CD14-positive monocyte (primary cell): ENCODE data around the gene PLXDC1. TPM values are rescaled to one million over a fixed set of nuclear protein-coding genes. Genes with fewer than 3 reads are reported as not detected.
"Not testable (repeated sequence)": the region's sequence is repeated elsewhere in the genome, so short reads cannot be mapped to it uniquely, and the experiment has no call there.

ENCODE experiments used
- DNase-seq, 3 donors: peaks; one replicate each; pipeline ENCODE4 v3.0.0-alpha.2; 2011 to 2022
- H2AFZ ChIP-seq: 2 replicates; pipeline ENCODE4 v1.6.0; 2012; ENCODE audit warnings: mild to moderate bottlenecking, low read depth, low read length, inconsistent platforms; ENCODE audit not compliant: insufficient read depth, poor library complexity, severe bottlenecking
- H3K27ac ChIP-seq, 2 donors: 1 replicate in 1 of 2; 2 replicates in 1 of 2; pipeline ENCODE4 v1.5.1; 2012 to 2013; ENCODE audit warnings: low read length in 2 of 2, control low read depth in 1 of 2, inconsistent platforms in 1 of 2, low read depth in 1 of 2, mild to moderate bottlenecking in 1 of 2
- H3K27me3 ChIP-seq, 2 donors: one replicate each; pipeline versions ENCODE4 v1.6.0 to v1.6.1; 2011 to 2013; ENCODE audit warnings: low read length in 2 of 2; ENCODE audit not compliant: control insufficient read depth in 2 of 2, insufficient read depth in 2 of 2
- H3K36me3 ChIP-seq, 2 donors: replicated peaks in 1 of 2; 1 replicate in 1 of 2; 2 replicates in 1 of 2; pipeline versions ENCODE4 v1.5.1 to v1.6.1; 2012 to 2013; ENCODE audit warnings: low read length in 2 of 2, control low read depth in 1 of 2, inconsistent platforms in 1 of 2, mild to moderate bottlenecking in 1 of 2; ENCODE audit not compliant: insufficient read depth in 2 of 2, control insufficient read depth in 1 of 2
- H3K4me1 ChIP-seq, 2 donors: 1 replicate in 1 of 2; 2 replicates in 1 of 2; pipeline versions ENCODE4 v1.5.1 to v1.6.1; 2012 to 2013; ENCODE audit warnings: low read length in 2 of 2, control low read depth in 1 of 2, inconsistent platforms in 1 of 2, mild to moderate bottlenecking in 1 of 2, moderate library complexity in 1 of 2; ENCODE audit not compliant: insufficient read depth in 2 of 2, control insufficient read depth in 1 of 2
- H3K4me2 ChIP-seq: replicated peaks from 2 replicates; pipeline ENCODE3; 2012; ENCODE audit warnings: low read length, moderate library complexity, mild to moderate bottlenecking; ENCODE audit not compliant: poor library complexity, severe bottlenecking; ENCODE audit errors: extremely low read depth
- H3K4me3 ChIP-seq, 3 experiments: fragments of 200-600 bp in 1 of 3; sonication (generic) in 1 of 3; replicated peaks in 1 of 3; 1 replicate in 2 of 3; 2 replicates in 1 of 3; pipeline ENCODE4 v1.5.1; 2011 to 2013; ENCODE audit warnings: low read length in 3 of 3, mild to moderate bottlenecking in 3 of 3, control low read depth in 2 of 3, low read depth in 2 of 3, inconsistent platforms in 1 of 3, moderate library complexity in 1 of 3
- H3K79me2 ChIP-seq: 2 replicates; pipeline ENCODE4 v1.6.0; 2012; ENCODE audit warnings: mild to moderate bottlenecking, control low read depth, inconsistent platforms, low read length, moderate library complexity; ENCODE audit not compliant: insufficient read depth
- H3K9ac ChIP-seq: 2 replicates; pipeline ENCODE4 v1.6.0; 2017; ENCODE audit warnings: low read length, mild to moderate bottlenecking; ENCODE audit not compliant: insufficient read depth, poor library complexity, severe bottlenecking
- H3K9me3 ChIP-seq, 2 donors: replicated peaks in 1 of 2; 1 replicate in 1 of 2; 2 replicates in 1 of 2; pipeline versions ENCODE4 v1.5.1 to v1.6.1; 2012 to 2013; ENCODE audit warnings: low read length in 2 of 2, control low read depth in 1 of 2; ENCODE audit not compliant: control insufficient read depth in 1 of 2, insufficient read depth in 1 of 2
- H4K20me1 ChIP-seq: 2 replicates; pipeline ENCODE4 v1.6.0; 2012; ENCODE audit warnings: mild to moderate bottlenecking, low read length, control low read depth, moderate library complexity; ENCODE audit not compliant: insufficient read depth
- H3K27ac Mint-ChIP-seq, 7 donors: one replicate each; pipeline ENCODE4 v1.8.0; 2020; ENCODE audit warnings: mild to moderate bottlenecking in 7 of 7, mixed read lengths in 7 of 7, moderate library complexity in 6 of 7, inconsistent platforms in 2 of 7
- H3K27me3 Mint-ChIP-seq, 3 donors: one replicate each; pipeline ENCODE4 v1.8.0; 2021 to 2022; ENCODE audit warnings: low read depth in 3 of 3, mild to moderate bottlenecking in 3 of 3, mixed read lengths in 3 of 3, moderate library complexity in 3 of 3, inconsistent platforms in 1 of 3
- H3K36me3 Mint-ChIP-seq, 2 donors: one replicate each; pipeline ENCODE4 v1.8.0; 2020; ENCODE audit warnings: mixed read lengths in 2 of 2, inconsistent platforms in 1 of 2, mild to moderate bottlenecking in 1 of 2
- H3K4me1 Mint-ChIP-seq: one replicate; pipeline ENCODE4 v1.8.0; 2020; ENCODE audit warnings: mild to moderate bottlenecking, mixed read lengths
- H3K4me3 Mint-ChIP-seq, 2 donors: one replicate each; pipeline ENCODE4 v1.8.0; 2020; ENCODE audit warnings: mild to moderate bottlenecking in 2 of 2, mixed read lengths in 2 of 2, moderate library complexity in 1 of 2
- H3K9me3 Mint-ChIP-seq, 7 donors: one replicate each; pipeline ENCODE4 v1.8.0; 2020 to 2022; ENCODE audit warnings: mixed read lengths in 7 of 7, mild to moderate bottlenecking in 6 of 7, moderate library complexity in 6 of 7, inconsistent platforms in 2 of 7
- WGBS: methylation state at CpG from one replicate; pipeline ENCODE4 v1.1.5; 2013; ENCODE audit warnings: missing lambda C conversion rate; ENCODE audit not compliant: insufficient coverage; 5-methylcytosine and 5-hydroxymethylcytosine counted together
- intact Hi-C, 2 donors: fragments of 100-400 bp; cut with micrococcal nuclease; formaldehyde crosslinking; loops; one replicate each; pipeline versions ENCODE4 v1.15.0 to v1.15.1; 2023
- polyA plus RNA-seq, 3 donors: library from polyadenylated mRNA; depleted of rRNA in 1 of 3; unstranded in 2 of 3; stranded (reverse) in 1 of 3; fragments of 300-500 nt in 2 of 3; fragments of >200 nt in 1 of 3; fragmentation: Illumina TruSeq in 2 of 3; gene quantifications; 1 replicate in 2 of 3; 2 replicates in 1 of 3; pipeline ENCODE4 v1.2.3, GENCODE V29; 2012 to 2021
- TF ChIP-seq, protein P1 (sequence below): fragments of 200-600 bp; IDR thresholded peaks from one replicate; pipeline ENCODE4 v1.8.0; 2022; ENCODE audit warnings: antibody characterized with exemption, mild to moderate bottlenecking

The PLXDC1 gene
- polyA plus RNA-seq, 3 donors = 0.21 TPM; not detected in 2

DNA sequence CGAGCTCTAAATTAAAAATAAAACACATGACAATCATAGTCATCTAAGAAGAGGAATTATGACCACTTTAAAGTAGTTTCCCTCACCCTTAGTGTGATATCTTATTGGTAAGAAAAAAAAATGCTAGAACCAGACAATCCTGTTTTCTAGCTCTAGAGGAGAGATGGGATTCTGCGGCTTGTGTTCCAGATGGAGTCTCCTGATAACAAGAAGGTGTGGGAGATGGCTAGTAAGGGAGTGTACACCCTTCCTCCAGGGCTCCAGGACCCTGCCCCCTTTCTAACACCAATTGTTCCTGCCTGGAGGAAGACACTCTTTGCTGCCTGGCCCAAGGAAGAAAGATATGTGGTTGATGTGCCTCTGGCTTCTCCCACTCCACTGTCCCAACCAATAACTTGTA lies 115.4 kb downstream of the PLXDC1 start:
- Mint-ChIP-seq H3K27me3 (peaks cover 8 to 27% (median 14%) of the 10 kb centered on the region in 3 donors), H3K4me1 (no peaks in the 10 kb centered on the region), H3K4me3 (no peak overlapping the region), H3K9me3 (peaks cover 0 to 2% (median 0%) of the 10 kb centered on the region in 7 donors), H3K27ac (no peak overlapping the region), H3K36me3 (no peaks in the 10 kb centered on the region)
- WGBS = no CpG with 5 or more reads among the region's 2 CpGs
- intact Hi-C loops = no loop called here
- Histone ChIP-seq H3K4me2 (no peak overlapping the region), H3K79me2 (no peaks in the 10 kb centered on the region), H4K20me1 (no peaks in the 10 kb centered on the region), H3K4me3 (no peak overlapping the region), H3K36me3 (no peaks in the 10 kb centered on the region), H2AFZ (no peak overlapping the region), H3K9me3 (no peaks in the 10 kb centered on the region), H3K4me1 (no peaks in the 10 kb centered on the region), H3K27ac (no peak overlapping the region), H3K9ac (no peak overlapping the region), H3K27me3 (peaks cover 2 to 4% of the 10 kb centered on the region in 2 donors)
- TF ChIP-seq, protein P1, sequence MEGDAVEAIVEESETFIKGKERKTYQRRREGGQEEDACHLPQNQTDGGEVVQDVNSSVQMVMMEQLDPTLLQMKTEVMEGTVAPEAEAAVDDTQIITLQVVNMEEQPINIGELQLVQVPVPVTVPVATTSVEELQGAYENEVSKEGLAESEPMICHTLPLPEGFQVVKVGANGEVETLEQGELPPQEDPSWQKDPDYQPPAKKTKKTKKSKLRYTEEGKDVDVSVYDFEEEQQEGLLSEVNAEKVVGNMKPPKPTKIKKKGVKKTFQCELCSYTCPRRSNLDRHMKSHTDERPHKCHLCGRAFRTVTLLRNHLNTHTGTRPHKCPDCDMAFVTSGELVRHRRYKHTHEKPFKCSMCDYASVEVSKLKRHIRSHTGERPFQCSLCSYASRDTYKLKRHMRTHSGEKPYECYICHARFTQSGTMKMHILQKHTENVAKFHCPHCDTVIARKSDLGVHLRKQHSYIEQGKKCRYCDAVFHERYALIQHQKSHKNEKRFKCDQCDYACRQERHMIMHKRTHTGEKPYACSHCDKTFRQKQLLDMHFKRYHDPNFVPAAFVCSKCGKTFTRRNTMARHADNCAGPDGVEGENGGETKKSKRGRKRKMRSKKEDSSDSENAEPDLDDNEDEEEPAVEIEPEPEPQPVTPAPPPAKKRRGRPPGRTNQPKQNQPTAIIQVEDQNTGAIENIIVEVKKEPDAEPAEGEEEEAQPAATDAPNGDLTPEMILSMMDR = no peak
- DNase-seq = no peak

GRCh38 chr17:39035578-39035977 lies 115.9 kb downstream of the PLXDC1 start:
- H3K36me3 Mint-ChIP-seq = not testable (repeated sequence)

More at GRCh38 chr17:39035578-39035977, 115.9 kb downstream of the PLXDC1 start:
- H3K4me3 Mint-ChIP-seq, H3K4me2 ChIP-seq, DNase-seq, H3K4me1 Mint-ChIP-seq, H3K27ac ChIP-seq, H2AFZ ChIP-seq, H3K27me3 ChIP-seq, H3K9me3 Mint-ChIP-seq, H4K20me1 ChIP-seq, H3K9me3 ChIP-seq, H3K27ac Mint-ChIP-seq, intact Hi-C loops, H3K9ac ChIP-seq, H3K79me2 ChIP-seq, H3K4me1 ChIP-seq, H3K36me3 ChIP-seq, H3K4me3 ChIP-seq: not testable (repeated sequence)
- 88% methylated on average over 11 of the region's 16 CpGs for WGBS
- peaks cover 7 to 25% (median 14%) of the 10 kb centered on the region in 3 donors for H3K27me3 Mint-ChIP-seq
